ENCODE data around the gene COLEC12.

COLEC12 gene

GRCh38 chr18:336713-337112, 163.8 kb downstream of the COLEC12 start:
- no peak for DNase-seq (ENCODE audit: low spot score in 2 of 2)
- Histone ChIP-seq H3K4me3 (no peak overlapping the region), H3K4me1 (no peaks in the 10 kb centered on the region), H3K36me3 (replicated peaks) (no peaks in the 10 kb centered on the region), H3K27me3 (ENCODE audit: low read depth) (no peaks in the 10 kb centered on the region), H3K9me3 (no peaks in the 10 kb centered on the region)
- in situ Hi-C loops (cut with MboI; ENCODE audit: low sequenced_read_pairs) = no loop called here

- H3K27me3 ChIP-seq (ENCODE audit: low read depth) = no peaks in the 10 kb centered on the region; the same call in 1 of the 2 replicates
- no peak overlapping the region for H3K4me3 ChIP-seq
- DNase-seq (ENCODE audit: low spot score in 2 of 2) = no peak
- no peaks in the 10 kb centered on the region for H3K36me3 ChIP-seq (replicated peaks)
- H3K9me3 ChIP-seq = no peaks in the 10 kb centered on the region
- in situ Hi-C loops (cut with MboI; ENCODE audit: low sequenced_read_pairs) = no loop called here
- H3K4me1 ChIP-seq = no peaks in the 10 kb centered on the region
These were observed 164.8 kb downstream of the COLEC12 start for GRCh38 chr18:335733-336132.

- H3K27me3 ChIP-seq (ENCODE audit: low read depth) = no peaks in the 10 kb centered on the region; the same call in 1 of the 2 replicates
- DNase-seq (ENCODE audit: low spot score in 2 of 2) = no peak
- no peaks in the 10 kb centered on the region for H3K36me3 ChIP-seq (replicated peaks)
- no peaks in the 10 kb centered on the region for H3K4me1 ChIP-seq
- no peak overlapping the region for H3K4me3 ChIP-seq
- in situ Hi-C loops (cut with MboI; ENCODE audit: low sequenced_read_pairs) = no loop called here
- H3K9me3 ChIP-seq = no peaks in the 10 kb centered on the region
These were observed 165.8 kb downstream of the COLEC12 start for GRCh38 chr18:334575-335132.

GRCh38 chr18:332721-333510, 167.6 kb downstream of the COLEC12 start:
- in situ Hi-C loops (cut with MboI; ENCODE audit: low sequenced_read_pairs) = no loop called here
- DNase-seq (ENCODE audit: low spot score in 2 of 2) = no peak
- Histone ChIP-seq H3K4me3 (no peak overlapping the region), H3K4me1 (no peaks in the 10 kb centered on the region), H3K27me3 (ENCODE audit: low read depth) (no peaks in the 10 kb centered on the region; the same call in 1 of the 2 replicates), H3K36me3 (replicated peaks) (no peaks in the 10 kb centered on the region), H3K9me3 (no peaks in the 10 kb centered on the region)

- no peak for DNase-seq (ENCODE audit: low spot score in 2 of 2)
- H3K4me1 ChIP-seq = no peaks in the 10 kb centered on the region
- H3K9me3 ChIP-seq = no peaks in the 10 kb centered on the region
- no peak overlapping the region for H3K4me3 ChIP-seq
- in situ Hi-C loops (cut with MboI; ENCODE audit: low sequenced_read_pairs) = no loop called here
- H3K36me3 ChIP-seq (replicated peaks) = no peaks in the 10 kb centered on the region
- no peaks in the 10 kb centered on the region; the same call in 1 of the 2 replicates for H3K27me3 ChIP-seq (ENCODE audit: low read depth)
These were observed 168.5 kb downstream of the COLEC12 start for GRCh38 chr18:332007-332406.

GRCh38 chr18:331221-331821, 169.2 kb downstream of the COLEC12 start:
- Histone ChIP-seq H3K4me3 (no peak overlapping the region), H3K36me3 (replicated peaks) (no peaks in the 10 kb centered on the region), H3K4me1 (no peaks in the 10 kb centered on the region), H3K27me3 (ENCODE audit: low read depth) (no peaks in the 10 kb centered on the region; the same call in 1 of the 2 replicates), H3K9me3 (no peaks in the 10 kb centered on the region)
- no peak for DNase-seq (ENCODE audit: low spot score in 2 of 2)
- in situ Hi-C loops (cut with MboI; ENCODE audit: low sequenced_read_pairs) = no loop called here

- Histone ChIP-seq H3K36me3 (replicated peaks) (no peaks in the 10 kb centered on the region), H3K27me3 (ENCODE audit: low read depth) (no peaks in the 10 kb centered on the region; the same call in 1 of the 2 replicates), H3K4me1 (no peaks in the 10 kb centered on the region), H3K9me3 (no peaks in the 10 kb centered on the region), H3K4me3 (no peak overlapping the region)
- in situ Hi-C loops (cut with MboI; ENCODE audit: low sequenced_read_pairs) = no loop called here
- DNase-seq (ENCODE audit: low spot score in 2 of 2) = no peak
These were observed 171.6 kb downstream of the COLEC12 start for GRCh38 chr18:328928-329327.

- H3K4me1 ChIP-seq = no peaks in the 10 kb centered on the region
- DNase-seq (ENCODE audit: low spot score in 2 of 2) = no peak
- no peaks in the 10 kb centered on the region; the same call in 1 of the 2 replicates for H3K27me3 ChIP-seq (ENCODE audit: low read depth)
- in situ Hi-C loops (cut with MboI; ENCODE audit: low sequenced_read_pairs) = no loop called here
- no peaks in the 10 kb centered on the region for H3K36me3 ChIP-seq (replicated peaks)
- H3K4me3 ChIP-seq = no peak overlapping the region
- H3K9me3 ChIP-seq = no peaks in the 10 kb centered on the region
These were observed 173.7 kb downstream of the COLEC12 start for GRCh38 chr18:326846-327245.

- no peaks in the 10 kb centered on the region for H3K36me3 ChIP-seq (replicated peaks)
- DNase-seq (ENCODE audit: low spot score in 2 of 2) = no peak
- no peaks in the 10 kb centered on the region for H3K27me3 ChIP-seq (ENCODE audit: low read depth)
- in situ Hi-C loops (cut with MboI; ENCODE audit: low sequenced_read_pairs) = no loop called here
- no peaks in the 10 kb centered on the region for H3K9me3 ChIP-seq
- H3K4me3 ChIP-seq = no peak overlapping the region
- H3K4me1 ChIP-seq = no peaks in the 10 kb centered on the region
These were observed 177.3 kb downstream of the COLEC12 start for GRCh38 chr18:323253-323622.

- H3K36me3 ChIP-seq (replicated peaks) = no peaks in the 10 kb centered on the region
- in situ Hi-C loops (cut with MboI; ENCODE audit: low sequenced_read_pairs) = no loop called here
- no peaks in the 10 kb centered on the region for H3K4me1 ChIP-seq
- no peak overlapping the region for H3K4me3 ChIP-seq
- no peaks in the 10 kb centered on the region for H3K27me3 ChIP-seq (ENCODE audit: low read depth)
- H3K9me3 ChIP-seq = no peaks in the 10 kb centered on the region
- DNase-seq (ENCODE audit: low spot score in 2 of 2) = no peak
These were observed 178.5 kb downstream of the COLEC12 start for GRCh38 chr18:321865-322467.

- in situ Hi-C loops (cut with MboI; ENCODE audit: low sequenced_read_pairs) = no loop called here
- peak in 1 of 2 experiments; percentile 38 for DNase-seq (ENCODE audit: low spot score in 2 of 2)
- H3K4me1 ChIP-seq = no peaks in the 10 kb centered on the region
- no peak overlapping the region for H3K4me3 ChIP-seq
- H3K36me3 ChIP-seq (replicated peaks) = no peaks in the 10 kb centered on the region
- no peaks in the 10 kb centered on the region for H3K9me3 ChIP-seq
- H3K27me3 ChIP-seq (ENCODE audit: low read depth) = no peaks in the 10 kb centered on the region
These were observed 180.3 kb downstream of the COLEC12 start for GRCh38 chr18:320155-320554.

GRCh38 chr18:319720-320119, 180.8 kb downstream of the COLEC12 start:
- Histone ChIP-seq H3K9me3 (no peaks in the 10 kb centered on the region), H3K27me3 (ENCODE audit: low read depth) (no peaks in the 10 kb centered on the region), H3K4me1 (no peaks in the 10 kb centered on the region), H3K4me3 (no peak overlapping the region), H3K36me3 (replicated peaks) (no peaks in the 10 kb centered on the region)
- in situ Hi-C loops (cut with MboI; ENCODE audit: low sequenced_read_pairs) = no loop called here
- DNase-seq (ENCODE audit: low spot score in 2 of 2) = no peak

- in situ Hi-C loops (cut with MboI; ENCODE audit: low sequenced_read_pairs) = no loop called here
- H3K4me3 ChIP-seq = no peak overlapping the region
- H3K9me3 ChIP-seq = no peaks in the 10 kb centered on the region
- no peaks in the 10 kb centered on the region for H3K36me3 ChIP-seq (replicated peaks)
- no peak for DNase-seq (ENCODE audit: low spot score in 2 of 2)
- H3K4me1 ChIP-seq = no peaks in the 10 kb centered on the region
- H3K27me3 ChIP-seq (ENCODE audit: low read depth) = no peaks in the 10 kb centered on the region
These were observed 181.7 kb downstream of the COLEC12 start for GRCh38 chr18:318791-319291.

GRCh38 chr18:317618-318017, 182.9 kb downstream of the COLEC12 start:
- in situ Hi-C loops (cut with MboI; ENCODE audit: low sequenced_read_pairs) = no loop called here
- Histone ChIP-seq H3K36me3 (replicated peaks) (no peaks in the 10 kb centered on the region), H3K9me3 (no peaks in the 10 kb centered on the region), H3K27me3 (ENCODE audit: low read depth) (no peaks in the 10 kb centered on the region), H3K4me1 (no peaks in the 10 kb centered on the region), H3K4me3 (no peak overlapping the region)
- no peak for DNase-seq (ENCODE audit: low spot score in 2 of 2)

Measured in HAP-1 (cell line).